Measurements from ENCODE around the gene ATL1. TPM values are rescaled to one million over a fixed set of nuclear protein-coding genes. Genes with fewer than 3 reads are reported as not detected.

The ATL1 gene
- total RNA-seq, 1 experiment from 2014 or later, result 1.5 TPM

GRCh38 chr14:50667996-50668825 lies 108.3 kb downstream of the ATL1 start, which contains the start of gene SAV1:
Gene SAV1 (minus strand): TSS chr14:50668306. CDS start chr14:50667967, 339 bp downstream.
- no TSS peak for BruUV-seq (replicated peaks)
- no peaks in the 10 kb centered on the region for H3K27me3 ChIP-seq (ENCODE audit: control insufficient read depth, insufficient read depth, low read length)
- peak within 1 kb of the TSS; percentile 92 for H3K27ac ChIP-seq (ENCODE audit: low read length)
- H3K4me1 ChIP-seq (ENCODE audit: control insufficient read depth, insufficient read depth, low read length), result peaks cover 13% of the 10 kb centered on the region; the same call in 1 of the 2 replicates
- peaks cover 5% of the 10 kb centered on the region for H3K36me3 ChIP-seq (ENCODE audit: control insufficient read depth, insufficient read depth, low read length)
- peak within 1 kb of the TSS; percentile 75 to 88 for H3K4me3 ChIP-seq (ENCODE audit: low read depth in 2 of 2, low read length in 2 of 2)
- in situ Hi-C loops (cut with HindIII; ENCODE audit: low pct_unique_long_range_greater_than_20kb, low sequenced_read_pairs), result no loop called here
- ATAC-seq, result peak; percentile 93
- CTCF ChIA-PET, result interaction anchor here (0.6 kb wide), 1 partner anchor 192 kb away, joined by 3 read pairs; no protein-coding TSS in a partner anchor
- POLR2A ChIA-PET, result interaction anchor here (0.5 to 0.6 kb wide), 4 partner anchors 19 to 99 kb away, joined by 3 to 6 read pairs (median 3); no protein-coding TSS in a partner anchor
- intact Hi-C loops (cut with micrococcal nuclease; ENCODE audit: unreplicated experiment), result no loop called here
- TF ChIP-seq TCF7L2 (IDR thresholded peaks at IDR 0.05; ENCODE audit: low read depth, low read length), result 0 out of 2 replicates have a peak, but pooled peaks have one; percentile 19
- TF ChIP-seq POLR2AphosphoS5 (IDR thresholded peaks at IDR 0.05; ENCODE audit: low read depth, low read length), result peak; percentile 83
- no peak for TF ChIP-seq REST (IDR thresholded peaks at IDR 0.05; ENCODE audit: insufficient read depth in 1 of 2, low read depth in 2 of 2, low read length in 1 of 2)
- no peak for TF ChIP-seq CTCF (IDR thresholded peaks at IDR 0.05)
- TF ChIP-seq SIN3A (IDR thresholded peaks at IDR 0.05; ENCODE audit: borderline replicate concordance, insufficient read depth, low read depth, low read length), result peak; percentile 45; the same call in 1 of the 2 replicates
- H3K9me3 ChIP-seq (ENCODE audit: control insufficient read depth, insufficient read depth, low read depth, low read length), result no peaks in the 10 kb centered on the region
- peak; percentile 25 for DNase-seq (ENCODE audit: low read depth, low spot score)

GRCh38 chr14:50668826-50669143 lies 108.8 kb downstream of the ATL1 start:
- DNase-seq (ENCODE audit: low read depth, low spot score) (no peak), ATAC-seq (no peak)
- Histone ChIP-seq H3K4me1 (ENCODE audit: control insufficient read depth, insufficient read depth, low read length) (peaks cover 13% of the 10 kb centered on the region; the same call in 1 of the 2 replicates), H3K4me3 (ENCODE audit: low read depth in 2 of 2, low read length in 2 of 2) (peak overlapping the region; percentile 75 to 88), H3K27ac (ENCODE audit: low read length) (peak overlapping the region; percentile 92), H3K36me3 (ENCODE audit: control insufficient read depth, insufficient read depth, low read length) (peaks cover 5% of the 10 kb centered on the region), H3K9me3 (ENCODE audit: control insufficient read depth, insufficient read depth, low read depth, low read length) (no peaks in the 10 kb centered on the region), H3K27me3 (ENCODE audit: control insufficient read depth, insufficient read depth, low read length) (no peaks in the 10 kb centered on the region)
- ChIA-PET POLR2A (interaction anchor here (0.5 to 0.6 kb wide), 3 partner anchors 18 to 94 kb away, joined by 3 read pairs; no protein-coding TSS in a partner anchor), CTCF (interaction anchor here (0.6 kb wide), 1 partner anchor 192 kb away, joined by 3 read pairs; no protein-coding TSS in a partner anchor)
- BruUV-seq (replicated peaks), result TSS peak; percentile 90
- in situ Hi-C loops (cut with HindIII; ENCODE audit: low pct_unique_long_range_greater_than_20kb, low sequenced_read_pairs) (no loop called here), intact Hi-C loops (cut with micrococcal nuclease; ENCODE audit: unreplicated experiment) (no loop called here)
- TF ChIP-seq SIN3A (IDR thresholded peaks at IDR 0.05; ENCODE audit: borderline replicate concordance, insufficient read depth, low read depth, low read length) (no peak), POLR2AphosphoS5 (IDR thresholded peaks at IDR 0.05; ENCODE audit: low read depth, low read length) (no peak; the same call in 1 of the 2 replicates)

Measured in Panc1 (cell line).